HG02623 (cell line): ENCODE results near the gene DDAH2.
A peak's percentile ranks its signal among the peaks of the same experiment; 100 is the strongest.

Source experiments
- ATAC-seq: cut with Tn5 transposase; IDR thresholded peaks from one replicate; pipeline ENCODE4 v1.9.1; 2021; ENCODE audit warnings: moderate library complexity; ENCODE audit not compliant: unreplicated experiment

DDAH2 gene, protein sequence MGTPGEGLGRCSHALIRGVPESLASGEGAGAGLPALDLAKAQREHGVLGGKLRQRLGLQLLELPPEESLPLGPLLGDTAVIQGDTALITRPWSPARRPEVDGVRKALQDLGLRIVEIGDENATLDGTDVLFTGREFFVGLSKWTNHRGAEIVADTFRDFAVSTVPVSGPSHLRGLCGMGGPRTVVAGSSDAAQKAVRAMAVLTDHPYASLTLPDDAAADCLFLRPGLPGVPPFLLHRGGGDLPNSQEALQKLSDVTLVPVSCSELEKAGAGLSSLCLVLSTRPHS

DNA sequence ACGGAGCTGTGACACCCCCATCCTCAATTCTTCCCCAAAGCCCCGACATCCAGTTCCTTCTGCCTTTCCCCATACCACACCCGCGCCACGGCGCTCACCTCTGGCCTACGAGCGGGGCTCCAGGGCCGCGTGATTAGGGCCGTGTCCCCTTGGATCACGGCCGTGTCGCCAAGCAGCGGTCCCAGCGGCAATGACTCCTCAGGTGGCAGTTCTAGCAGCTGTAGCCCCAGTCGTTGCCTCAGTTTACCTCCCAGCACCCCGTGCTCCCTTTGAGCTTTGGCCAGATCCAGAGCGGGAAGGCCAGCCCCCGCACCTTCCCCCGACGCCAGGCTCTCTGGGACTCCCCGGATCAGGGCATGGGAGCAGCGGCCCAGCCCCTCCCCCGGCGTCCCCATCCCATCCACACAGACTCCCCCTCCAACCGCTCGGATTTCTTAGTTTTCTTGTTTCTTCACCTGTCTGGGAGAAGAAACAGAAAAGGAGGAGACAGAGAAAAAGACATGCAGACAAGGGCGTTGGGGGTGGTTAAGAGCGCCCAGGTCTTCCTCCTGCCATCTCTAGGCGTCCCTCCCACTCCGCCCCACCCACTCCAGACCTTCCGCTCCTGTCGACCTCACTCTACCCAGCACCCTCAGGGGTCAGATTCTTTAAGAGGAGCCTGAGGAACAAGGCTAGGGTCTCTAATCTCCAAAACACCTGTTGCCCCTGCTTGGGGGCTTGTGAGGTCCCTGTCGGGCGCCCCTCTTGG is at the start of gene DDAH2:
TSS of gene DDAH2 (minus strand) at position 533 of the 748 bp plus-strand sequence. CDS start at position 395, 138 bp downstream.
- ATAC-seq = no peak

DNA sequence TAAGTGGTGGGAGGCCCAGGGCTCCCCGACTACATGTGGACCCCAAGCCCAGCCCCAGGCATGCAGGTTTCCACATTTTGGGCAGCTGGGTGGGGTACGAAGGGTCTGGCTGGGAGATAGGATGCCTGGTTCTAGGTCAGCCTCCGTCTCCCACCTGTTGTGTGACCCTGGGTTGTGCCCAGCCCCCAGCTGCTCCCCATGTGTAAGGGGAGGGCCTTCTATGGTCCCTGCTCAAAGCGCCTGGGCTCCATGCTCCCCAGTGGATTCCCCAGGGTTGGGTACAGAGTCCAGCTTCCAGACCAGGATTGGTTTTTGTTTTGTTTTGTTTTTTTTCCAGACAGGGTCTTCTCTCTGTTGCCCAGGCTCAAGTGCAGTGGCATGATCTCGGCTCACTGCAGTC is 49.1 kb upstream of the DDAH2 start:
- no peak for ATAC-seq

DNA sequence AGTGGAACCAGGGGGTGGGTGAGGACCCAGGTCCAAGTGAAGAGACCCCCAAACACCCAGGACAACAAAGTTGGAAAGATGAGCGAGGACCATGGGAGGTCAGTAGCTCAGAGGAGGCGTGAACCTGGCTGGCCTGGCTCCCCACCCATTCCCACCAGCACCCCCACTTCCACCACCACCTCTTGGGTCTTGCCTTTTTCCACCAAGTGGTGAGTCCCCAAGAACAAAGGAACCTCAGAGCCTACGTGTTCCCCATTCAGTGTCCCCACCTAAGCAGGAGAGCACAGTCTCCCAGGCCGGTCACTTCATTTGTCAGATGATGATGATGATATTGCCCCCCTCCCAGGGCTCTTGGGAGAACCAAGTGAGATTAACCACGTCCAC is 48.6 kb upstream of the DDAH2 start:
- ATAC-seq = no peak

DNA sequence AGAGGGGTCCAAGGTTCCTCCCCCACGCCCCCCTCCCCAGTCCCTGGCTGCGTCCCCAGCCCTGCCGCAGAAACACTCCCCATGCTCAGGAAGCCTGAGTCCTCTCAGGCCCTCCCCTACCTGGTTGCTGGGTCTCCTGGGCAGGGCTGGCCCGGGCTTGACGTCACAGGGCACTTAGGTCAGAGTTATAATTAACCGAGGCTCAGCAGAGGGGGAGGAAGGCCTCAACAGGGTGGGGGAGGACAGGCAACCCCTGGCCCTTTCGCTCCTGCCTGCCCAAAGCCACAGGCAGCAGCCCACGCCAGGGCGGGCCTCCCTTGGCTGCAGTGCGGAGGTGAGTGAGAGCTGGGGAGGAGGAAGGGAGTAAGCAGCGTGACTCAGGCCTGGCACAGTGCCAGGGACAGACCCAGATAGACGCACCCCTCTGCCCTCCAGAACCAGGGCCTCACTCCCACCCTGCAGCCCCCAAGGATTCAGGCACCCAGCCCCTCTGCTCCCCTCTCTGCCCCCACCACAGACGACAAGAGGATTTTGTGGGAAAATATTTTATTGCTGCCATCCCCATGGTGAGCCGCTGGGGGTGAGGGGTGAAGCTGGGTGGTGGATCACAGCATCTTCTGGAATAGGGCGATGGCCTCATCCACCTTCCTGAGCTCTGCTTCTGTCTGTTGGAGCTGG is 48.0 kb upstream of the DDAH2 start, which contains the start of gene VWA7:
TSS of gene VWA7 (minus strand) at position 340 of the 678 bp plus-strand sequence. CDS start 549 bp downstream, outside the sequence.
- ATAC-seq = peak; percentile 61

DNA sequence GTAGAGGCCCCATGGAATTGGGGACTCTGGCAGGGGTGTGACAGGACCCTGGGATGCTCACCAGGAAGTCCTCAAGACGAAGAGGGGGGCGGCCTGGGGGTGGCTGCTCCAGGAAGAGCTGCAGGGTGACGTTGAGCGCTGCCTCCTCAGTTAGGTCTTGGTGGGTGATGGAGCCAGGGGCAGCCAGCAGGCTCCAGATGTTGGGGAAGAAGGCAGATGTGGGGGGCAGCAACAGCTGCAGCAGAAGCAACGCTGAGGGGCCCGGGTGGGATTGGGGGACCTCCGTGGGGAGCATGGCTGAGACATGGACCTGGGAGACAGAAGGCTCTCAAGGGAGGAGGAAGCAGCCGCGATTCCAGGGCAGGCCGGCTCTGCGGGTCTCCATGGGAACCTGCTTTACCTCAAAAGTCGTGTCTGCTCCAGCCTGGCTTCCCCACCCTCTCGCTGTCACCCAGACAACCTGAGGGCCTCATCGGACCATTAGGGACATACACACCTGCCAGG is 47.4 kb upstream of the DDAH2 start:
- no peak for ATAC-seq

DNA sequence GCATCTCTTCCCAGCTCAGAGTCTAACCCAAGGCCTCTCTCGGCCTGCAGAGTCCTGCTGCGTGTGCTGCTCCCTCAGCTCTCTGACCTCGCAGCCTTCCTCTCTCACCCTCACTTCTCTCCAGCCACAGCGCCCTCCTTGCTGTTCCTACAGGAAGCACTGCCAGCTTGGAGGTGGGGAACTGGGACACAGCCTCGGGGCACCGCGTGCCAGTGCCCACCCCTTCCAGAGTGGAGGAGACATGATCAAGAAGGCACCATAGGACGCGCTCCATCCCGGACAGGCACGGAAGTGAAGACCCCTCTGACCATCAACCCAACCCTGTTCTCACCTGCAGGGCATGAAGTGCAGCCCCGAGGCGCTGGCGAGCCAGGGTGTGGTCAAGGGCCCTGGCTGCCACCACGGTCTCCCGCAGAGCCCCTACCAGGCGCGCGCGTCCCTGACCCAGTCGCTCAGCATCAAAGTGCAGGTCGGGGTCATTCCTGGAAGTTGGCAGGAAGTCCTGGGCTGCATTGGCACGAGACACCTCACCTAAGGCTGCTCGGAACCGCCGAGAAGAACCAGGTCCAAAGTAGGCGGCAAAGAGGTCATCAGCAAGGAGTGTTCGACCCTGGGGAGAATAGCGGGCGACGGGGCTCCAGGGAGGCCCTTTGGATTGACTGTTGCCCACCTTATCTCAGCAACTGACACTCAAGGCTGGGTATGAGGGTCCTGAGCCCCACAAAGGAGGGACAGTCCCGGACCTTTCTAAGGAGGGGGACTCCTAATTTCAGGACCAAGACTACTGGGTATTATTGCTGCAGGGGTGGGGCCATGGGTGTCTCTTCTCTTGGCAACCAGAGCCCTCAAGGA is 46.8 kb upstream of the DDAH2 start:
- ATAC-seq = no peak

DNA sequence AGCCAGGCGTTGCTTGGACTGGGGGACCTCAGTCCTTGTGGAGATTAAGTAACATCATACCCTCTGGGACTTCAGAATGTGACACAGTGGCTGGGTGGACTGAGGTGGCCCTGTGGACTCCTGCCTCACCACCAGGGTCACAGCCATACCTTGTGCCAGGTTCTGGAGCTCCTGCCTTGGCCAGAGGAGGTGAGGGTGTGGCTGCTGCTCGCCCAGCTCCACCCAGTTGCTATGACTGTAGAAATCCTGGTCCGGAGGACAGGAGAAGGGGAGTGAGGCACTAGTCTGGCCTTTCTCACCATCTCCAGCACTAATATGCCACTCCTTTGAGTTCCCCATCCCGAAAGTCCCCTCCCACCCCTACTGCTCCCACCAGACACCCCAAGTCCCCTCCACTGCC is 46.1 kb upstream of the DDAH2 start:
- no peak for ATAC-seq

DNA sequence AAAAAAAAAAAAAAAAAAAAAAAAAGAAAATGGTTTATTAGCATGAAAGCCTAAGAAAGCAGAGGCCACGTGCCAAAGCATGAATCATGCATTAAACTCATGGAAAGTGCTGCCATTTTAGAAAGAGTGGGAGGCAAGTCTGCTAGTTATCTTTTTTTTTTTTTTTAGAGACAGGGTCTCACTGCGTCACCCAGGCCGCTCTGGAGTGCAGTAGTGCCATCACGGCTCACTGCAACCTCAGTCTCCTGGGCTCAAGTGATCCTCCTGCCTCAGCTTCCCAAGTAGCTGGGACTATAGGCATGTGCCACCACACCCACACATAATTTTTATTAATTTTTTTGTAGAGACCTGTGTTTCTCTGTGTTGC is 42.9 kb upstream of the DDAH2 start:
- no peak for ATAC-seq

DNA sequence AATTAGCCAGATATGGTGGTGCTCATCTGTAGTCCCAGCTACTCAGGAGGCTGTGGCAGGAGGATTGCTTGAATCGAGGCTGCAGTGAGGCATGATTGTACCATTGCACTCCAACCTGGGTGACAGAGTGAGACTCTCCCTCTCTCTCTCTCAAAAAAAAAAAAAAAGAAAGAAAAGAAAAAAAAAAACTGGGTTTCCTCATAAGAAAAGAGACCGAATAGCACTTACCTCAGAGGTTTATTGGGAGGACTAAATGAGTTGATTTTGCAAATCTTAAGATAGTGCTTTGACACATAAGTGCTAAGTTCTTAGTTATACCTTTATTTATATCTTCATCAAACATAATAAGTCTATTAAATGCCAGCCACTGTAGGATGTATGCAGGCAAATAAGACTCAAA is 41.8 kb upstream of the DDAH2 start:
- no peak for ATAC-seq

DNA sequence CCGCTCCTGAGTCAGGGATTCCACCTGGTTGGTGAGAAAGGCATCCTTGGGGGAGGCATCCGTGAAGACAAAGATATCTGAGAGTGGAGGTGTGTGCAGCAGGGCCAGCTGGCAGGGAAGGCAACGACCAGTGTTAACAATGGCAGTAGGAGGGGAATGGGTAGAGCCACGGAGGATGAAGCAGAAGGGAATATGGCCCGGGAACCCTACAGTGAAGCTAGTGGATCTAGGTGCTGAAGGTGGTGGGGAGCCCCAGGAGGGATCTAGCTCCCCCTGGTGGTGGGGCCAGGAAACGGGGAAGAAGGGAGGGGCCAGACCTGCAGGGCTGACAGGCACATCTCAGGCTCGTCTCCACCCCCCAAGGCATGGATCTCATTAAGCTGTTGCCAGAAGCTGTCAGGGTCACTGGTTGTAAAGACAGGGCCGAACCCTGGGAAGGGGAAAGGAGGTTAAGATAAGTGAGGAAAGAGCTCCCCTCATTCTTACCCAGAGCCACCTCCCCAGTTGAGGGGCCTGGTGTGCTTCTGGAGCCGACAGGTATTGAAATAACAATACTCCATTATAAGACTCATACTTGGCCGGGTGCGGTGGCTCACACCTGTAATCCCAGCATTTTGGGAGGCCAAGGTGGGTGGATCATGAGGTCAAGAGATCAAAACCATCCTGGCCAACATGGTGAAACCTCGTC is 40.7 kb upstream of the DDAH2 start:
- ATAC-seq = no peak

DNA sequence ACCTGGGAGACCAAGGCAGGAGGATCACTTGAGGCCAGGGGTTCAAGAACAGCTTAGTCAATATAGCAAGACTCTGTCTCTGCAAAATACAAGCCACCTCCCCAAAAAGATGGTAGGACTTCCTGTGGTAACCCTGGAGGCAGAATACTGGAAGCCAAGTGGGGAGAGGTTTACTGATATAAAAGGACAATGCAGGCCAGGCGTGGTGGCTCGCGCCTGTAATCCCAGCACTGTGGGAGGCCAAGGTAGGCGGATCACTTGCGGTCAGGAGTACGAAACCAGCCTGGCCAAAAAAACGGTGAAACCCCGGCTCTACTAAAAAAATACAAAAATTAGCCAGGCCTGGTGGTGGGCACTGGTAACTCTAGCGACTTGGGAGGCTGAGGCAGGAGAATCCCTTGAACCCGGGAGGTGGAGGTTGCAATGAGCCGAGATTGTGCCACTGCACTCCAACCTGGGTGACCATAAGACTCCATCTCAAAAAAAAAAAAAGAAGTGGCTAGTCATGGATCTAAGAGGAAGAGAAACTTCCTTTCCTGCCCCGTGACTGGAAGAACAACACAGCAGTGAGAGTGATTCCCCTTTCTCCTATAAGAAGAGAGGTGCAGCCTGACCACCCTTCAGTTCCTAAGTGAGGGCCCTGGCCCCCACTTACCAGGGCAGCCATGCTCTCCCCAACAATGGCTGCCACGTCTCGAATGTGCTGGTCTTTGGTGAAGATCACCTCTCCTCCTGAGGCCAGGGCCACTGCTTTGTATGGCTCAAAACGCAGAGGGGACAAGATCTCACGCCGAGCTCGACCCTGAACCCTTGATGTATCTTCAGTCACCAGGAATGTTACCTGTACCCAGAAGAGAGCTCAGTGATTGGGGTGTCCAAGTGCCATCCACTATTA is 39.5 kb upstream of the DDAH2 start:
- no peak for ATAC-seq

DNA sequence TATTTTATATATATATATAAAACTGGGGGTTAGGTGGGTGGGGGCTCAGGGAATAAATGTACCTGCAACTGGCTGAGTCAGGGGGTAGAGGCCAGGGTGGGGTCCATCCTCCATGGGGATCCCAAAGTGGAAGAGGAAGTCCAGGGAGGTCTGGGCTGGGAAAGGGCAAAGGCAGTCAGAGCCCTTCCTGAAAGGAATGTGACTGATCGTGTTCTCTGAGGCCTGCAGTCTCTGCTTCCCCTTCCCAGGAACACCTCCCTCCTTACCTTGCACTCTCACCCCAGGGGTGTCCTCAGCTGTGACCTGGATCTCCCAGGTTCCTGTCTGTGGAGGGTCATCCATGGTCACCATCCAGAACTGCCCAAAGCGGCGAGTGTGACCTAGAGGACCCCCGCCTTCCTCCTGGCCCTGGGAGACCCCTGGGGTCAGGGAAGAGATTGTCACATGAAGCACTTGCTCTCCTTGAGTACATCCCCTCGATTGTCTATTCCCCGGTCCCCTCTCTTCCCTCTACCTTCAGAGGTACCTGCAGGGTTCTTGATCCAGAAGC is 38.1 kb upstream of the DDAH2 start:
- no peak for ATAC-seq

DNA sequence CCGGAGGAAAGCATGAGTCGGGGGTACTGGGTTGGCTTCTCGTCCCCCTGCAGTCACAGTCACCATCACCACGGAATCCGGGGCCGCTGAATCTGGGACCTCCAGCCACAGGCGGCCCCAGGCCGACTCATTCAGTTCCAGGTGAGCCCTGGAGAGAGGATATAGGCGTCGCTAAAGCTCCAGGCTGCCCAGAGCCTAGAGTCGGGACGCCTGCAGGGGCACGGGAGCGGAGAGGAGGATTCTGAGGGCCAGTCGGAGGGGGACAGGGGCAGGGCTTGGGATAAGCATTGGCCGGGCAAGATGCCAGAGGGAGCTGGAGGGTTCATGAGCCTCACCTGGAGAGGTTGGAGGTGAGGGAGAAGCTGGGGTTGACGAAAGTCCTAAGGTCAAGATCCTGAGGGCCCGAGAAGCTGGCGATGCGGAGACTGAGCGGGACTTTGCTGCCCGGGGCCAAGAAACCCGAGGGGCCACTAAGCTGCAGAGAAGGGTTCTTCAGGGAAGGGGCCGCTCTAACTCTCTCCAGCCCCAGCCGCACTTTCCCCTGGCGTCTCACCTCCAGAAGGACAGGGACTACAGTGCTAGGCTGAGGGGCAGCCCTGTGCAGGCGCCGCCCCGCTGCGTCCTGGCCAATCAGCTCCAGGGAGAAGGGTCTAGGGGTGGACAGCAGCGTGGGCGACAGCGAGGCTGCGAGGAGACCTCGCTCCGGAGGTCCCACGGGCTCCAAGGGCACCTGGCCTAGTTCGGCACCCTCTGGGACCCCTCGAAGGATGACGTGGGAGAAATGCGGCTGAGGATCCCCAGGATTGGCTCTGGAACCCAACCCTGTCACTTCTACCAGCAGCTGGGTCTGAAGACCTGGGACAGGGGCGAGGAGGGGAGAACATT is 37.1 kb upstream of the DDAH2 start:
- no peak for ATAC-seq

DNA sequence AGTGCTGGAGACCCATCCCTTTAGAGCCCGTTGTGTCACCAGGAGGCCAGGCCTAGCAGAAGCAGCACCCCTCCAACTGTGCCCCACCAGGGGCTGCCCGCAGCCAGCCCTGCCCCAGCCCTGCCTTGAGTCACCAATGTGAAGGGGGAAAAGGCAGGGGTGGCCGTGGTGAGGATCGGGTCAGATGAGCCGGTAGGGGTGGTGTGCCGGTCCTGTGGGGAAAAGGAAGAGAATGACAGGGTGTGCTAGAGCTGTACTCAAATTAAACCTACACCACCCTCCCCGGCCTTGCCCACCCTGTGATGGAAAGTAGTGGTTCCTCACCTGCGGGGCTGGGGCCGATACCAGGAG is 36.4 kb upstream of the DDAH2 start:
- ATAC-seq = no peak

DNA sequence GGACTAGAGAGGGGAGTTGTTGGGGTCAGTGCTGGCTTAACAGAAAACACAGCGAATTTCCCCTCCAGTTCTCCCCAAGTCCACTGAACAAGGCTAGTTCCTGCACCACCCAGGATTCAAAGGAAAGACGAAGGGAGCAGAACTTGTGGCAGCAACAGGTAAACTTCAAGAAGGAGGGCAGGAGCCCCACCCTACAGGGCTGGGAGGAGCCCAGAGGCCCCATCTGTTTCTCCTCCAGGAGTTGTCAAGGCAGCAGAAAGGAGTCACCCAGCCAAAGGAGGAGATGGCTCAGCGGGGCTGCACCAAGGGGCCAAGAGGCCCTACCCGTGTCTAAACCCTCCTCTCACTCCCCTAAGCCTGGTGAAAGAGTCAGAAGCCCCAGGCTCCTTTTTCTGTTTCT is 35.1 kb upstream of the DDAH2 start:
- ATAC-seq = no peak

DNA sequence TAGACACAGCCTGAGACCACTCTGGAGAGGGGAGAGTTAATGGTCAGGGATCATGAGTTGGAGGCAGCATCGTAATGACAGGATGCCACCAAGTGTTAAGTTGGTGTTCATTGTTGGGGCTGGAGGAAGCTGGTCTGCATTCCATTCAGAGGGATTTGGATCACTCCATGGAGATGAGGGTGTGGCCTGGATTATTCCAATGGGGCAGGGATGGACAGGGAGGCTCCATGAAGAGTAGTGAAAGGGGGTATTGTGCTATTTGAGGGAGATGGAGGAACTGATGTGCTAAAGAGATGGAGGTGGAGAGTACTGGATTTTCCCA is 34.5 kb upstream of the DDAH2 start:
- ATAC-seq = no peak

DNA sequence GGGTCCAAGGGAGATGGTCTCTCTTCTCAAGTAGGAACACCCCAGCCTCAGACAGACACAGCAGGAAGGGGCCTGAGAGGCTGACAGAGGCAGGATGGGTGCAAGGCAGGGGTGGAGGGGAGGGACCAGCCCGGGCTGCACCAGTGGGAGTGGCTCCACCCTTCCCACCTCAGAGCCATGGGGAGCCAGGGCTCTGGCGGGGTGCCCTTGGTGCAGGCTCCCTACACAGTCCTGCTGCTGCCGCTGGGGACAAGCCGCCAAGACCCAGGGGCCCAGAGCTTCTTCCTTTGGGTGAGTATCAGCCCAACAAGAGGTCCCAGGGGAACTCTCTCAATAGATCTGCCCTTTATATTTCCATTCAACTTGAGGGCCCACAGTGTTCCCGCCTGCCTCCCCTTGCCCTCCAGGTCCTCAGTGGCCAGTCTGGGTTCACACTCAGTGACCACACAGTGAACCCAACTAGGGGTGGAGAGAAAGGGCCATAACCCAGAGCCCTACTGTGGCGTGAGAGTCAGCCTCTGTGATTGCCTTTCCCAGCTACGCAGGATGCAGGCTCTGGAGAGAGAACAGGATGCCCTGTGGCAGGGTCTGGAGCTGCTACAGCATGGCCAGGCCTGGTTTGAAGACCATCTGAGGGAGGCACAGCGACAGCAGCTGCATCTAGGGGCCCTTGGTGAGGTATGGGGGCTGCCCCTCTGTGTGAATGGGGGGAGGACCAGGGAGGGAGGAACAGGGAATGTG is 33.9 kb upstream of the DDAH2 start:
- no peak for ATAC-seq

DNA sequence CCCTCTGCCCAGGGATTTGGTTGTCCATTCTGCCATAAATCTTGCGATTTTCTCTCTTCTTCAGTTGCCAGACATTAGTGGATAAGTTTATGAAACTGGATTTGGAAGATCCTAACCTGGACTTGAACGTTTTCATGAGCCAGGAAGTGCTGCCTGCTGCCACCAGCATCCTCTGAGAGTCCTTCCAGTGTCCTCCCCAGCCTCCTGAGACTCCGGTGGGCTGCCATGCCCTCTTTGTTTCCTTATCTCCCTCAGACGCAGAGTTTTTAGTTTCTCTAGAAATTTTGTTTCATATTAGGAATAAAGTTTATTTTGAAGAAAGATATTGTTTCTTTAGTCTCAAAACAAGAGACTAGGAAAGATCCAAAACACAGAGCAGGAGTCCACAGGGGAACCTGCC is 33.3 kb upstream of the DDAH2 start, which contains the start of gene SAPCD1:
TSS of gene SAPCD1 (plus strand) at position 301 of the 400 bp plus-strand sequence. CDS start 399 bp downstream, outside the sequence.
- ATAC-seq = no peak
